ENCODE results near the gene GTPBP3.

DNA sequence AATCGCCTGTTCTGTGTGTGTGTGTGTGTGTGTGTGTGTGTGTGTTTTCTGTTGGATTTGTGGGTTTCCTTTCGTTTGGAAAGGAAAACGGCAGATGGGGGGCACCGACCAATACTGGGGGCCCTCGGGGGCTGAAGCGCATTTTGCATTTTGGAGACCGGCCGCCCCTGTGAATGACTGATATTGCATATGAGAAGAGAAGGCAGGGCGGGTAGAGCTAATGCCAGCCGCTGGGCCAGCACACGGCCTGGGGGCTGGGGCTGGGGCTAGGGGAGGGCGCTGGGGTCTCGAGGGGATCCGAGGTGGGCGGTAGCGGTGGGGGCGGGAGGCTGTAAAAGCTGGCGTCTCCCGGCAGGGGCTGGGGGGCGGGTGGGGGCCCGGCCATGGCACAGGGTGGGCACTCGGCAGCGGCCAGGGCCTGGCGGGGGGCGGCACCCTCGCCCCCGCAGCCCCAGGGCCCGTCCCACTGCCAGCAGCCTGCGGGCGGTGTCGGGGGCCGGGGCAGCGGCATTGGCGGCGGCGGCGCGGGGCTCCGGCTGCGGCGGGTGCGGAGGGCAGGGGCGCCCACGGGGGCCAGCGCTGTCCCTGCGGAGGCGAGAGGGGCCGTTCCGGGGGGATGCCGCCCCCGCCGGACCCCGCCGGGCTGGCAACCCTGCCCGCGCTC is 13.9 kb upstream of the GTPBP3 start:
- TF ChIP-seq ZBED1 (IDR thresholded peaks at IDR 0.05) (no peak), NR3C1 (CRISPR knock-in tag; IDR thresholded peaks at IDR 0.05) (no peak), HSF4 (CRISPR knock-in tag; IDR thresholded peaks at IDR 0.05; ENCODE audit: borderline replicate concordance) (no peak)
